B cell (primary cell): ENCODE results near the gene MIAT. TPM values are rescaled to one million over a fixed set of nuclear protein-coding genes. Genes with fewer than 3 reads are reported as not detected.
A peak's percentile ranks its signal among the peaks of the same experiment; 100 is the strongest.

Experiments used
- ATAC-seq: fragments of 200-7000 bp; cut with Tn5 transposase; one replicate; pipeline ENCODE4 v1.10.0; 2021; ENCODE audit warnings: low read depth, mild to moderate bottlenecking, moderate number of reproducible peaks, moderate library complexity
- CTCF ChIA-PET: fragments of 350-600 bp; sonication (Branson Sonifier 250); formaldehyde crosslinking; loops from one replicate; lab custom pipeline; 2021; ENCODE audit warnings: antibody characterized with exemption, inconsistent platforms; lab: Charles Lee
- POLR2A ChIA-PET: fragments of 350-600 bp; sonication (Branson Sonifier 250); formaldehyde crosslinking; loops from one replicate; lab custom pipeline; 2021; ENCODE audit warnings: antibody characterized with exemption; lab: Charles Lee
- DNase-seq: peaks from one replicate; pipeline ENCODE4 v3.0.0; 2013
- H2AFZ ChIP-seq: 2 replicates; pipeline ENCODE4 v1.6.1; 2012; ENCODE audit warnings: mild to moderate bottlenecking, low read depth, low read length; ENCODE audit not compliant: insufficient read depth, poor library complexity, severe bottlenecking
- H3K27ac ChIP-seq, 2 donors: 1 replicate in 1 of 2; 2 replicates in 1 of 2; pipeline ENCODE4 v1.5.1; 2012 to 2013; ENCODE audit warnings: low read length in 2 of 2, mild to moderate bottlenecking in 2 of 2, moderate library complexity in 1 of 2
- H3K27me3 ChIP-seq, 4 experiments: fragments of 200-600 bp in 1 of 4; sonication (generic) in 1 of 4; replicated peaks in 1 of 4; 1 replicate in 2 of 4; 2 replicates in 2 of 4; pipeline versions ENCODE4 v1.6.1 to v1.7.0; 2013 to 2016; ENCODE audit warnings: low read length in 3 of 4, mild to moderate bottlenecking in 2 of 4, mixed read lengths in 1 of 4, moderate library complexity in 1 of 4; ENCODE audit not compliant: insufficient read depth in 4 of 4, control insufficient read depth in 3 of 4; ENCODE audit errors: control extremely low read depth in 1 of 4
- H3K36me3 ChIP-seq, 2 experiments: replicated peaks in 1 of 2; 1 replicate in 1 of 2; 2 replicates in 1 of 2; pipeline versions ENCODE4 v1.6.1 to v1.7.1; 2013; ENCODE audit warnings: low read length in 1 of 2; ENCODE audit not compliant: insufficient read depth in 2 of 2, control insufficient read depth in 1 of 2; ENCODE audit errors: control extremely low read depth in 1 of 2, extremely low read depth in 1 of 2
- H3K4me1 ChIP-seq, 2 donors: fragments of 200-600 bp in 1 of 2; sonication (generic) in 1 of 2; 1 replicate in 1 of 2; 2 replicates in 1 of 2; pipeline versions ENCODE4 v1.5.1 to v1.6.1; 2013 to 2017; ENCODE audit warnings: low read length in 2 of 2; ENCODE audit not compliant: control insufficient read depth in 2 of 2, insufficient read depth in 2 of 2
- H3K4me2 ChIP-seq: replicated peaks from 2 replicates; pipeline ENCODE3; 2012; ENCODE audit warnings: mild to moderate bottlenecking, low read depth, low read length; ENCODE audit not compliant: poor library complexity, severe bottlenecking
- H3K4me3 ChIP-seq, 5 experiments: fragments of 200-600 bp in 1 of 5; sonication (generic) in 1 of 5; 1 replicate in 3 of 5; 2 replicates in 2 of 5; pipeline versions ENCODE4 v1.5.1 to v1.7.0; 2011 to 2016; ENCODE audit warnings: low read length in 4 of 5, mild to moderate bottlenecking in 4 of 5, low read depth in 2 of 5, control low read depth in 1 of 5, moderate library complexity in 1 of 5; ENCODE audit not compliant: insufficient read depth in 1 of 5; ENCODE audit errors: control extremely low read depth in 1 of 5, extremely low read depth in 1 of 5
- H3K79me2 ChIP-seq: fragments of 200-600 bp; sonication (generic); one replicate; pipeline ENCODE4 v1.6.0; 2016; ENCODE audit warnings: low read length; ENCODE audit not compliant: control insufficient read depth, insufficient read depth
- H3K9ac ChIP-seq: fragments of 200-600 bp; sonication (generic); 2 replicates; pipeline ENCODE4 v1.6.1; 2017; ENCODE audit warnings: mild to moderate bottlenecking, low read length, moderate library complexity
- H3K9me3 ChIP-seq, 3 donors: one replicate each; pipeline versions ENCODE4 v1.6.1 to v1.7.1; 2013; ENCODE audit warnings: low read length in 2 of 3; ENCODE audit not compliant: control insufficient read depth in 2 of 3, insufficient read depth in 1 of 3; ENCODE audit errors: control extremely low read depth in 1 of 3
- H4K20me1 ChIP-seq: 2 replicates; pipeline ENCODE4 v1.6.0; 2012; ENCODE audit warnings: mild to moderate bottlenecking, low read length; ENCODE audit not compliant: insufficient read depth, control insufficient read depth, poor library complexity, severe bottlenecking
- H3K27ac Mint-ChIP-seq: one replicate; pipeline ENCODE4 v1.8.0; 2021; ENCODE audit warnings: mixed read lengths
- H3K27me3 Mint-ChIP-seq: one replicate; pipeline ENCODE4 v1.8.0; 2021; ENCODE audit warnings: mixed read lengths
- H3K4me1 Mint-ChIP-seq: one replicate; pipeline ENCODE4 v1.8.0; 2021; ENCODE audit warnings: mixed read lengths
- H3K4me3 Mint-ChIP-seq: one replicate; pipeline ENCODE4 v1.8.0; 2021; ENCODE audit warnings: mixed read lengths
- H3K9me3 Mint-ChIP-seq: one replicate; pipeline ENCODE4 v1.8.0; 2022; ENCODE audit warnings: mixed read lengths; ENCODE audit not compliant: insufficient read depth
- EZH2 ChIP-seq: IDR thresholded peaks from 2 replicates; pipeline ENCODE4 v1.6.1; 2012; ENCODE audit warnings: borderline replicate concordance, low read depth, mild to moderate bottlenecking, moderate library complexity, low read length; ENCODE audit not compliant: insufficient read depth, poor library complexity, severe bottlenecking
- WGBS: methylation state at CpG from one replicate; pipeline ENCODE4 v1.1.5; 2013; ENCODE audit warnings: missing lambda C conversion rate; ENCODE audit not compliant: insufficient coverage; 5-methylcytosine and 5-hydroxymethylcytosine counted together
- intact Hi-C: fragments of 100-400 bp; cut with micrococcal nuclease; formaldehyde crosslinking; loops from one replicate; pipeline ENCODE4 v1.10.0; 2022
- polyA plus RNA-seq: library from polyadenylated mRNA; depleted of rRNA; stranded (reverse); fragments of >200 nt; gene quantifications from 2 replicates; pipeline ENCODE4 v1.2.3, GENCODE V29; 2012
- total RNA-seq, 2 donors: library from RNA; stranded (reverse); fragments of 120-200 nt in 1 of 2; gene quantifications; 1 replicate in 1 of 2; 2 replicates in 1 of 2; pipeline versions ENCODE4 v1.2.3 to v1.2.4, GENCODE V29; 2013 to 2022
- TF ChIP-seq, protein P1 (sequence below): fragments of 200-600 bp; IDR thresholded peaks from one replicate; pipeline ENCODE4 v1.8.0; 2022; ENCODE audit warnings: antibody characterized with exemption, mild to moderate bottlenecking

Gene MIAT
- total and polyA plus RNA-seq, 2 donors (not counting 1 experiment from before 2014, with no cell fraction given): 14.8 to 18.4 TPM

- Histone ChIP-seq H2AFZ (peak within 1 kb of the TSS; percentile 57), H3K79me2 (no peaks in the 10 kb centered on the region), H3K27ac (no peak within 1 kb of the TSS), H3K4me2 (peak within 1 kb of the TSS; percentile 25), H3K4me3 (no peak within 1 kb of the TSS), H3K9me3 (no peaks in the 10 kb centered on the region), H3K27me3 (peaks cover 0 to 6% (median 0%) of the 10 kb centered on the region in 4 experiments), H3K36me3 (no peaks in the 10 kb centered on the region), H4K20me1 (no peaks in the 10 kb centered on the region), H3K9ac (no peak within 1 kb of the TSS), H3K4me1 (peaks cover 19 to 32% of the 10 kb centered on the region in 2 donors)
- no peaks in the 10 kb centered on the region for H3K9me3 Mint-ChIP-seq
- DNase-seq: no peak
- intact Hi-C loops: no loop called here
- peaks cover 6% of the 10 kb centered on the region for H3K27me3 Mint-ChIP-seq
- peak within 1 kb of the TSS; percentile 3 for H3K27ac Mint-ChIP-seq
- ChIA-PET CTCF (no interaction called here), POLR2A (no interaction called here)
- H3K4me1 Mint-ChIP-seq: peaks cover 22% of the 10 kb centered on the region
- 66% methylated on average over 4 of the region's 7 CpGs for WGBS
- no peak within 1 kb of the TSS for H3K4me3 Mint-ChIP-seq
- no peak for ATAC-seq
- no peak for TF ChIP-seq EZH2
- TF ChIP-seq, protein P1, sequence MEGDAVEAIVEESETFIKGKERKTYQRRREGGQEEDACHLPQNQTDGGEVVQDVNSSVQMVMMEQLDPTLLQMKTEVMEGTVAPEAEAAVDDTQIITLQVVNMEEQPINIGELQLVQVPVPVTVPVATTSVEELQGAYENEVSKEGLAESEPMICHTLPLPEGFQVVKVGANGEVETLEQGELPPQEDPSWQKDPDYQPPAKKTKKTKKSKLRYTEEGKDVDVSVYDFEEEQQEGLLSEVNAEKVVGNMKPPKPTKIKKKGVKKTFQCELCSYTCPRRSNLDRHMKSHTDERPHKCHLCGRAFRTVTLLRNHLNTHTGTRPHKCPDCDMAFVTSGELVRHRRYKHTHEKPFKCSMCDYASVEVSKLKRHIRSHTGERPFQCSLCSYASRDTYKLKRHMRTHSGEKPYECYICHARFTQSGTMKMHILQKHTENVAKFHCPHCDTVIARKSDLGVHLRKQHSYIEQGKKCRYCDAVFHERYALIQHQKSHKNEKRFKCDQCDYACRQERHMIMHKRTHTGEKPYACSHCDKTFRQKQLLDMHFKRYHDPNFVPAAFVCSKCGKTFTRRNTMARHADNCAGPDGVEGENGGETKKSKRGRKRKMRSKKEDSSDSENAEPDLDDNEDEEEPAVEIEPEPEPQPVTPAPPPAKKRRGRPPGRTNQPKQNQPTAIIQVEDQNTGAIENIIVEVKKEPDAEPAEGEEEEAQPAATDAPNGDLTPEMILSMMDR: no peak
Measured at GRCh38 chr22:26617271-26618199, 39.9 kb upstream of the MIAT start, which contains the start of gene CRYBB1. TSS of gene CRYBB1 (minus strand) at chr22:26618027. CDS start at chr22:26616319, 1,708 bp downstream.

DNA sequence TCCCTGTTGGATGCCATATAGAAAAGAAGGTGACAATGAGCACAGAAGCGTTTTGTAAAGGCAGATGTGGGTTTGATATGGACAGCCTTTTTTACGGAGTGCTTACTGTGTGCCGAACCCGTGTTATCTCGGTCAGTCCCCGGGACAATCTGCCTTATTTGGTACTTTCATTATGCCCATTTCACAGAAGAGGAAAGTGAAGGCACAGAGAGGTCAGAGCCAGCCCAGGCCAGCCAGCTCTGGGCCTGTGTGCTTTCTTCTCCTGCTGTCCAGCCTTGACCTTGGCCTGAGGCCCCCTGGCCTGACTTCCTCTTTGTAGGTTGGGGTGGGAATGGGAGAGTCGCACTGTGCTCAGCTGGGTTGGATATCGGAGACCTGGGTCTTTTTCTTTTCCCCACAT lies 38.9 kb upstream of the MIAT start:
- Histone ChIP-seq H3K9ac (no peak overlapping the region), H3K4me2 (no peak overlapping the region), H3K27me3 (peaks cover 0 to 6% (median 0%) of the 10 kb centered on the region in 4 experiments), H3K4me3 (no peak overlapping the region), H3K27ac (no peak overlapping the region), H3K9me3 (no peaks in the 10 kb centered on the region), H2AFZ (no peak overlapping the region), H3K79me2 (no peaks in the 10 kb centered on the region), H4K20me1 (no peaks in the 10 kb centered on the region), H3K36me3 (no peaks in the 10 kb centered on the region), H3K4me1 (peaks cover 19 to 32% of the 10 kb centered on the region in 2 donors)
- DNase-seq (no peak), ATAC-seq (no peak)
- H3K4me1 Mint-ChIP-seq: peaks cover 22% of the 10 kb centered on the region
- no peaks in the 10 kb centered on the region for H3K27me3 Mint-ChIP-seq
- ChIA-PET CTCF (no interaction called here), POLR2A (no interaction called here)
- WGBS: 98% methylated on average over 6 of the region's 8 CpGs
- TF ChIP-seq, protein P1: no peak
- no peak for TF ChIP-seq EZH2
- no peak overlapping the region for H3K4me3 Mint-ChIP-seq
- no peak overlapping the region for H3K27ac Mint-ChIP-seq
- intact Hi-C loops: no loop called here
- no peaks in the 10 kb centered on the region for H3K9me3 Mint-ChIP-seq
